DMS 273 (cell line): ENCODE data around the gene TYROBP.
A peak's percentile ranks its signal among the peaks of the same experiment; 100 is the strongest.
"Not testable (repeated sequence)": the region's sequence is repeated elsewhere in the genome, so short reads cannot be mapped to it uniquely, and the experiment has no call there.

Source experiments
- DNase-seq: peaks from one replicate; lab custom pipeline; 2025; ENCODE audit not compliant: unreplicated experiment; lab: John Stamatoyannopoulos, UW

The TYROBP gene

DNA sequence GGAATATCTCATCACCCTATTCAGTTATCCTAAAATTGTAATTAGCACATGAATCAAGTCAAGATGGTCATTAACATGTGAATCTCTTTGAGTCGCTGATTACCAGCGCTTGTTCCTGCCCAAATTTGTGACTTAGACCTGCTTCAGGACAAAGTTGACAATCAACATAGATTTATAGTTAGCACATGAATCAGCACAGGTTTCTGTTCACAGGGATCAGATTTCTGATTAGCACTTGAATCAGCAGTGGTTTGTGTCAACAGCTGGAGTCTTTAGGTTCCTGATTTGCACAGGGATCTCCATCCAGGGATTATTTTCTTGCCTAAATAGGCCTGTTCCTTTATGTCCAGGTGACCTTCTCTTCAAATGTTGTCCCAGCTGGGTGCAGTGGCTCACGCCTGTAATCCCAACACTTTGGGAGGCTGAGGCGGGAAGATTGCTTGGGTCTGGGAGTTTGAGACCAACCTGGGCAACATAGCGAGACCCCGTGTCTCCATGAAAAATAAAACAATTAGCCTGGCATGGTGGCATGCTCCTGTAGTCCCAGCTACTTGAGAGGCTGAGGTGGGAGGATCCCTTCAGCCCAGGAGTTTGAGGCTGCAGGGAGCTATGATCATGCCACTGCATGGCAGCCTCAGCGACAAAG is 24.3 kb upstream of the TYROBP start:
- DNase-seq: no peak

DNA sequence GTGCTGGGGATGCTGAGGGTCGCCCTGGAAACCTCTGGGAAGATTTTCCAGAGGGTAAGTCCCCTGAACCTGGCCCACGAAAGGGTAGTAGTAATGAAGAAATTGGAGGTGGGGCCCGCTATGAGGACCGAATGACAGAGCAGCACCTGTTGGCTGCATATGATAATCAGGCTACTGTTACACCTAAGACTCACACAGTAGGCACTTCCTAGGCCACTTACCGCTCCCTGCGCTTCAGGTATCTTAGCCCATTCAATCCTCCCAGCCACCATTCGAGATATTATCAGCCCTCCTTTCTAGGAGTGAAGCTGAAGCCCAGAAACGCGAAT is 23.7 kb upstream of the TYROBP start:
- no peak for DNase-seq

DNA sequence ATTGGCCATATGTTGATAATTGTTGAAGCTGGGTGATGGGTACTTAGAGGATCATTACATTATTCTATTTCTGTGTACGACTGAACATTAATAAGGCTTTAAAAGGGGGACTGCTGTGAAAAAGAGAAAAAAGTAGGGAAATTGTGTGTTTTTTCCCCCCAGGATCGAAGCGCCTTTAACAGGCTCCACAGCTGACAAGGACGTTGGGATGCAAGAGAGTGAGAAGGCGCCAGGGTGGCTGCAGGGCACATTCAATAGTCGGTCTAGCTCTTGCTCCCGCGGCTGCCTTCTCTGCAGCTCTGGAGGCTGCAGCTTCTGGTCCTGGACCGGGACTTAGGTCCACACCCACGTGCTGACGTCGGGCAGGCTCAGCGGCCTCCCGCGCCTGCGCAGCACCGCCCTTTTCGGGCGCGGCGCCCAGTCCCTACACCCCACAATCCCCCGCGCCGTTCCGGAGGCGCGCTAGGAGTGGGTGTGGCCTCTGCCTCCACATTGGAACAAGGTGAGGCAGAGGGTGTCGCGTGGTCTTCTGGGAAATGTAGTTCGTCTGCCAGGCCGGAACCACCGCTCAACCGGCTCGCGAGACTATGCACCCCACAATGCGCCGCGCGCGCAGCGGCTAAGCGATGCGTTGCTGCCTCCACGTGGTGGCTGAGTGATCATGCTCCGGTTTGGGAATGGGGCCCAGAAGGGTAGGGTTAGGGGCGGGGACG is 23.2 kb upstream of the TYROBP start:
- peak; percentile 100 for DNase-seq

DNA sequence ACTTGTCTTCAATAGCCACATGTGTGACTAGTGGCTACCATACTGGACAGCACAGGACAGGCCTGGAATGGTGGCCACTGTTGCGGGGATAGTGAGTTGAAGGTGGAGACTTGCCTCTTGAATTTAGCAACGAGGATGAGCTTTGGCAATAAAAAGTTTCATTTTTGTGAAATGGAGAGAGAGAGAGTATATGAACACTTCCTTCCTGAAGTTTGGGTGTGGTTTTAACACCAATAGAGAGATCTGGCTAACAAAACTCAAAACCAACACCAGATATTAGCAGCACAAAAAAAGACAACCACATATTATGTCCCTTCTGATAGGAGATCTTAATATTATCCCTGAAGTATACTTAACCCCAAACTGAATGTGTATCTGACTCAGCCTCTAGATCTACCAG is 21.8 kb upstream of the TYROBP start:
- DNase-seq: no peak

DNA sequence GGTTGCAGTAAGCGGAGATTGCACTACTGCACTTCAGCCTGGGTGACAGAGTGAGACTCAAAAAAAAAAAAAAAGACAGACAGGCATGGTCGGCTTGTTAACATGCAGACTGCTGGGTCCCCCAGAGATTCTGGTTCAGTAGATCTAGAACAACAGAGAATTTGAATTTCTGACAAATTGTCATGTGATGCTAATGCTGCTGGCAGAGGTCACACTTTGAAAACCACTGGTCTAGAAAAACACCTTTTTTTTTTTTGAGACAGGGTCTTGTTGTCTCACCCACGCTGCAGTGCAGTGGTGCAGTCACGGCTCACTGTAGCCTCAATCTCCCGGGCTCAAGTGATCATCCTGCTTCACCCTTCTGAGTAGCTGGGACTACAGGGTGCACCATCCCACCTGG is 20.4 kb upstream of the TYROBP start:
- DNase-seq: no peak

DNA sequence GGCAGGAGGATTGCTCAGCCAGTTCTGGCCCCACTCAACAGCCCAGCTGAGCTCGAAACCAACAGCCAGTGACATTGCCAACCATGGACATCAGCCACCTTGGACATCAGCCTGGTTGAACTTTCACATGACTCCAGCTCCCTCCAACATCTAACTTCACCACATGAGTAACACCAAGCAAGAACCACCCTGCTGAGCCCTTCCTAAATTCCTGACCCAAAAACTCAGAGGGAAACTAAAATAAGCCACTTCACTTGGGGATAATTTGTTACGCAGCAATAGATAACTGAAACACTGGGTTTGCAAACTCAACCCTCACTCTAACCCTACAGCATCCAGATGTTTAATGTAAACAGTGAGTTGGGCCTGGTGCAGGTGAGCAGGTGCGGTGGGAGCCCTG is 17.4 kb upstream of the TYROBP start:
- no peak for DNase-seq

DNA sequence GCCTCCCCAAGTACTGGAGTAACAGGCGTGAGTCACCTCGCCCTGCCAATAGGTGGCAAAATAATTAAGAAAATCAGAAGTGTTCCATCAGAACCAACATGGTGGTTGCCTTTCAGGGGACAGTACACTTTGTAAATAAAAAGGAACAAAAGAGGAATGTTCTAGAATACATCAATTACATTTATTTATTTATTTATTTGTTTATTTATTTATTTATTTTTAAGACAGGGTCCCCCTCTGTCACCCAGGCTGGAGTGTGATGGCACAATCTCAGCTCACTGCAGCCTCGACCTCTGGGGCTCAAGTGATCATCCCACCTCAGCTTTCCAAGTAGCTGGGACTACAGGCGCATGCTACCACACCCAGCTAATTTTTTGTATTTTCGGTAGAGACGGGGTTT is 12.9 kb upstream of the TYROBP start:
- no peak for DNase-seq

DNA sequence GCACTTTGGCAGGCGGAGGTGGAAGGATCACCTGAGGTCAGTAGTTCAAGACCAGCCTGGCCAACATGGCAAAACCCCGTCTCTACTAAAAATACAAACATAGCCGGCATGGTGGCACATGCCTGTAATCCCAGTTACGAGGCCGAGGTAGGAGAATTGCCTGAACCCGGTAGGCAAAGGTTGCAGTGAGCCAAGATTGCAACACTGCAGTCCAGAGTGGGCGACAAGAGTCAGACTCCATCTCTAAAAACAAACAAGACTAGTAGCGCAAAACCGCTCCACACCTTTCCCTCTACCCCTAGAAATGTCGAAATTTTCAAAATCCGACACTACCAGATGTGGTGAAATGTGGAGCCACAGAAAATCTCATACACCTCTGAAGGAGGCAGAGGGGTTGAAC is 11.2 kb upstream of the TYROBP start:
- DNase-seq: no peak

DNA sequence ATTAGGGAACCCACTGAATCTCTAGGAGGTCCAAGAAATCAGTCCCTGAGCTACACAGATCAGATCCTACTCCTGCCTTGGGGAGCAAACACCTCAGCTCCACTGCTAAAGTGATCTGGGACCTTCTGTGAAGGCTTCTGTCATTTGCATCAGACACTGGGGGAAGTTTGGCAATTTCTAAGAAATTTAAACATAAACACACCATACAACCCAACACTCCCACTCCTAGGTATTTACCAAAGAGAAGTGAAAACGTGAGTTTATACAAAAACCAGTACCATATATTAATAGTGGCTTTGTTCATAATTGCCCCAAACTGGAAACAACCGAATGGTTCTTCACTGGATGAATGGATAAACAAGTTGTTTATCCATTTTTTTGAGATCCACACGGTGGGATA is 7.3 kb upstream of the TYROBP start:
- no peak for DNase-seq

DNA sequence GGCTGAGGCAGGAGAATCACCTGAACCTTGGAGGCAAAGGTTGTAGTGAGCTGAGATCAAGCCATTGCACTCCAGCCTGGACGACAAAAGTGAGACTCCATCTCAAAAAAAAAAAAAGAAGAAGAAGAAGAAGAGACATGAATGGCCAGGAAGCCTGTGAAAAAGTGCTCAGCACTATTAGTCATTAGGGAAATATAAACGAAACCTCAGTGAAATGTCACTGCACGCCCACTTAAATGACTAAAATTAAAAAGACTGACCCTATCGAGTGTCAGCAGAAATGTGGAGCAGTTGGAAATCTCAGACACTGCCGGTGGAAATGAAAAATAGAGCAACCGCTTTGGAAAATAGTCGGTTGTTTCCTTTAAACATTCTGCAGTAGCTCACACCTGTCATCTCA is 5.5 kb upstream of the TYROBP start:
- DNase-seq: no peak

DNA sequence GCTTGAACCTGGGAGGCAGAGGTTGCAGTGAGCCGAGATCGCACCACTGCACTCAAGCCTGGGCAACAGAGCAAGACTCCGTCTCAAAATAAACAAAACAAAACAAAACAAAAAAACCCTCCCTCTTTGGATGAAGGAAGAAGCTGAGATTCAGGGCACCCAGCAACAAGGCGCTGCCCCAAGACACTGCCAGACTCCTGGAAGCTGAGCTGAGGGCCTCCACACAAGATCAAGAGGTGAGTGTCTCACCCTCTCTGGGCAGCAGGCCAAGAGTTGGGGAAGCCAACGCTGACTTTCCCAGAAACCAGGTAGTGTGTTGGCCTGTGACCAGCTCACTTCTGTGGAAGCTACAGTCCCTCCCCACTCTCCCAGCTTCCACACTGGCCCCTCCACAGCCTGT is 3.7 kb upstream of the TYROBP start:
- DNase-seq: peak; percentile 31

DNA sequence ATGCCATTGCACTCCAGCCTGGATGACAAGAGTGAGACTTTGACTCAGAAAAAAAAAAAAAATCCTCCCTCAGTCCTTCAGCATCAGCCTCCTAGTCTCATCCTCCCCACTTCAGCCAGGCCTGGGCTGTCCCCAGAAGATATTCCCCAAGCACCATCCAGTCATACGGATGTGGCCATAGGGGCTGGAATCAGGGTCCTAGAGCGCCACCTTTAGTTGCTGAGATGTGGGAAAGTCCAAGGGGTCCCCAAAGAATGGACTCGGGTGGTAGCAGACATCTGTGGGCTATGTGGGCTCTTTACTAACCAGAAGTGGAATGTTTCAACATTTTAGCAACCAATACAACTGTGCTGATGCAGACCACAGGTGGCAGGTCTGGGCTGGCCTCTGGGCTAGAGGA is 3.1 kb upstream of the TYROBP start:
- DNase-seq: no peak

DNA sequence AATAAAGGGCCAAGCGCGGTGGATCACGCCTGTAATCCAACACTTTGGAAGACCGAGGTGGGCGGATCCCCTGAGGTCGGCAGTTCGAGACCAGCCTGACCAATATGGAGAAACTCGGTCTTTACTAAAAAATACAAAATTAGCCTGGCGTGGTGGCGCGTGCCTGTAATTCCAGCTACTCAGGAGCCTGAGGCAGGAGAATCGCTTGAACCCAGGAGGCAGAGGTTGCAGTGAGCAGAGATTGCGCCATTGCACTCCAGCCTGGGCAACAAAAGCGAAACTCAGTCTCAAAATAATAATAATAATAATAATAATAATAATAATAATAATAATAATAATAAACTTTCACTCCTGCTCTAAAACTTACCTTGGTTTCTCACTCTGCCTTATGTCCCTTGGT is 2.3 kb upstream of the TYROBP start:
- DNase-seq: not testable (repeated sequence)

DNA sequence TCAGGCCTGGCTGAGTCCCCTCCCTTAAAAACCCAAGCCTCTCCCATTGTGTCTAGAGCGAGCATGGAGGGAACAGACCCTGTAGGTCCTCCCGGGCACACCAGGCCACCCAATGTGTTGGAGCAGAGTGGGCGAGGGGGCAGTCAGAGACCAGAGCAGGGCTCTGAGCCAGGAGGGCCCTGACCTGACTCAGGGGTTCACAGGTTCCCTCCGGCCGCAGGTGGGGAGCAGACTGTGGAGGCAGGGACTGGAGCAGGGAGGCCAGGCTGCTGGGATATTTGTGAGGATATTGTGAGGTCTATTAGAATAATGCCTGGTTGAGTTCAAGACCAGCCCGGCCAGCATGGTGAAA is 1.6 kb upstream of the TYROBP start:
- DNase-seq: no peak

DNA sequence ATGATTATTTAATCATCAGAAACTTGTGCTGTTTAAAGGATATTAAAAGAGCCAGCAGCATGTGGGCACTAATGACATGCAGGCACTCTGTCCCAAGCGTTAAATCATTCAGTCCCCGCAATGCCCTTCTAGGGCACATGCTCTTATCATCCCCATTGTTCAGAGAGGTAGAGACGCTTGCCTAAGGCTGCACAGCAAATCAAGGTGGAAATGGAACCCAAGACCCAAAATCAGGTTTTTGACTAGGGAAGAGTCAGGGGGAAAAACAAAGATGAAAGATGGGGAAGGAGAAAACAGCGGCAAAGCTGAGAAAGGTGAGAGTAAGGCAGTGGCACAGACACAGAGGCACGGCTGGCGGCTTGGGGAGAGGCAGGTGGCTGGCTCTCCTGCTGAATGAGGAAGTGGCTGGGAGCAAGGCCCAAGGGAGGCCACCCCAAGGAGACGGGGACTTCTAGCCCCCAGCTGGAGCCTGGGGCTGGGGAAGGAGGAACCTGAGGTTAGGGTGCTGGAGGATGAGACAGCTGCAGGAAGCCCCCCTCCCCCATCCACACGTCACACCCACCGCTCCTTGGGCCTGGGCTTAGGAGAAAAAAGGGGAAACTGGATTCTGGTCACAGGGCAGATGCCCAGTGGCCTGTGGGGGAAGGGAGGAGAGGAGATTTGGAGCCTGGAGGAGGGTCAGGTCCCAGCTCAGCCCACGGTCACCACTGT is 1.0 kb upstream of the TYROBP start:
- no peak for DNase-seq

DNA sequence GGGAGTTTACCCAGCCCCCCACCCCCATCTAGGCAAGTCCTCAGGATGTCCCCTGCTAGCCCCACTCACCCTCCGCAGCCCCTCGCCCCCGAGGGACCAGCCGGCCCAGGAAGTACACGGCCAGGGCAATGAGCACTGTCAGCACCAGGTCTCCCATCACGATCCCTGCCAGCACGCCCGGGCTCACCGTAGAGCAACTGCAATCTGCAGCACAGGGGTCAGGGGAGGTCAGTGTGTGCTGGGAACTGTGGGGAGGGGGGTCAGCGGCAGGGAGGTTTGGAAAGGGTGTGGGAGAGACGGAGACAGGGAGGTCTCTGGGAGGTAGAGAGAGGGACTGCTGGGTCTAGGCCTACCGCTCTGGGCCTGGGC is 734 bp downstream of the TYROBP start:
- DNase-seq: no peak

DNA sequence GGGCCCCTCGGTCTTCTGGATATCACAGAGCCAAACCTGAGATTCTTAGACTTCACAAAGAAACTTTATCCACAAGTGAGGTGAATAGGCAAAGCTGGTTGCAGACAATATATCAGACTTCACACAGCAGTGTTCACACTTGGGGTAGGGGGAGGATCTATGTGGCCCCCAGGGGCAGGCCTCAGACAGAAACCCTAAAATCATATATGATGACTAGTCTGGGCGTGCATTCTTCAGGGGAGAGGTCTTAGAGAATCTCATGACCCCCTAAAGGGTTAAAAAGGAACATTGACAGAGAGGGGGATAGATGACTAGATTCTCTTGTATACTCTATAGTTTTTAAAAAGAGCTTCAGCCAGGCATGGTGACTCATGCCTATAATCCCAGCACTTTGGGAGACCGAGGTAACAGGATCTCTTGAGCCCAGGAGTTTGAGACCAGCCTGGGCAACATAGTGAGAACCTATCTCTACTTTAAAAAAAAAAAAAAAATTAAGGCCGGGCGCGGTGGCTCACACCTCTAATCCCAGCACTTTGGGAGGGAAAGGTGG is 2.8 kb downstream of the TYROBP start:
- no peak for DNase-seq

DNA sequence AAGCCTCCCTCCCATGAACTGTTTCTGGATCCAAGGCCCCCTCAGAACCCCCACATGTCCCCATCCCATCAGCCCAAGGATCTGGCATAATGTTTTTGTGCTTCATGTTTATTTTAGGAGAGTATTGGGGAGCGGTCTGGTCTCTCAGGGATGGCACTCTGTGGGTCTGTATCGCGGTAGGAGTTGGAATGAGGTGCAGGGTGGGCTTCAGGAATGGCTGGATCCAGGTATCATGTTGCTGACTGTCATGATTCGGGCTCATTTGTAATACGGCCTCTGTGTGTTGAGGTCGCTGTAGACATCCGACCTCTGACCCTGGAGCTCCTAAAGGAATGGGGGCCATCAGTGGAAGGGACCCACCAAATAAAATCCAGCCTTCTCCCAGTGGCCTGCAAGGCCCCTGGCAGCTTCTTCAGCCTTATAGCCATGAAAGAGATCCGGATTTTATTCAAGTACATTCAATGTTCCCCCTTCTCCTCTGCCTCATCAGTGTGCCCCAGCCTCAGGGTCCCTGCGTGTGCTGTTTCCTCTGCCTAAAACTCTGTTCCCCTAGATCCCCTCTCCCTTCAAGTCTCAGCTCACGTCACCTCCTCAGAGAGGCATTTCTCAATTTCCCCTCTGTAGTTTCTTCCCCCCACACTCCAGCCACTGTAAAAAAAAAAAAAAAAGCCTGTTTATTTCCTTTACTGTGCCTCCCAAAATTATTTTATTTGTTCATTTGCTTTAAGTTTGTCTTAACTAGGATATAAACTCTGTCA is 3.6 kb downstream of the TYROBP start:
- no peak for DNase-seq

DNA sequence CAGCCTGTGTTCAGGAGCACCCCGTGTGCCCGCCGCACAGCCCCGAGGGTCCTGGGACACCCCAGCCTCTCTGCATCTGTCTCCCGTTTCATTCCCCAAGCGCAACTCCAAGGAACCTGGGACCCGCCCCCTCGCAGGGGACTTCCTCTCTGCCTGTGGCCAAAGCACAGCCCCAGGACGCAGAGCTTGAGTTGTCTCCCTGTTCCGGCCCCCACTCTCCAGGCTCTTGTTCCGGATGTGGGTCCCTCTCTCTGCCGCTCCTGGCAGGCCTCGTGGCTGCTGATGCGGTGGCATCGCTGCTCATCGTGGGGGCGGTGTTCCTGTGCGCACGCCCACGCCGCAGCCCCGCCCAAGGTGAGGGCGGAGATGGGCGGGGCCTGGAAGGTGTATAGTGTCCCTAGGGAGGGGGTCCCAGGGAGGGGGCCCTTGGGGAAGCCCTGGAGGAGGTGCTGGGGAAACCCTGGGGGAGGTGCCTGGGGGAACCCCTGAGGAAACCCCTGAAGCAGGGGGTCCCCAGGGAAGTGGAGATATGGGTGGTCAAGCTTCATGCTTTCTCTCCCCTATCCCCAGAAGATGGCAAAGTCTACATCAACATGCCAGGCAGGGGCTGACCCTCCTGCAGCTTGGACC is 4.4 kb downstream of the TYROBP start:
- DNase-seq: peak; percentile 72

DNA sequence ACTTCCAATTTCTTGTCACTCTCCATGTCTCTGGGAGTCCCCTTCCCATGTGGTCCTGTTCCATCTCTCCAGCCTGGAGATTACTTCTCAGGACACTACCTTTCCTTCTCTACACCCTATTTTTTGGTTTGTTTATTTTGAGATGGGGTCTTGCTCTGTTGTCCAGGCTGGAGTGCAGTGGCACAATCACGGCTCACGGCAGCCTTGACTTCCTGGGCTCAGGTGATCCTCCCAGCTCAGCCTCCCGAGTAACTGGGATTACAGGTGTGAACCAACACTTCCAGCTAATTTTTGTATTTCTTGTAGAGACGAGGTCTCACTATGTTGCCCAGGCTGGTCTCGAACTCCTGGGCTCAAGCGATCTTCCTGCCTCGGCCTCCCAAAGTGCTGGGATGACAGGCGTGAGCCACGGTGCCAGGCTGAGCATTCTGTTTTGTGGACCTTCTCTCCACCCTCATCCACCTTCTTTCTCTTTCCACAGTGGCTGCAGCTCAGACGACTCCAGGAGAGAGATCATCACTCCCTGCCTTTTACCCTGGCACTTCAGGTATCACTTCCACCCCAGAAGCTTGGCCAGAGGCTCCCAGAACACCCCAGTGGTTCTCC is 5.1 kb downstream of the TYROBP start:
- DNase-seq: no peak
